ENCODE data around the gene HDAC6.
A peak's percentile ranks its signal among the peaks of the same experiment; 100 is the strongest.

The HDAC6 gene

DNA sequence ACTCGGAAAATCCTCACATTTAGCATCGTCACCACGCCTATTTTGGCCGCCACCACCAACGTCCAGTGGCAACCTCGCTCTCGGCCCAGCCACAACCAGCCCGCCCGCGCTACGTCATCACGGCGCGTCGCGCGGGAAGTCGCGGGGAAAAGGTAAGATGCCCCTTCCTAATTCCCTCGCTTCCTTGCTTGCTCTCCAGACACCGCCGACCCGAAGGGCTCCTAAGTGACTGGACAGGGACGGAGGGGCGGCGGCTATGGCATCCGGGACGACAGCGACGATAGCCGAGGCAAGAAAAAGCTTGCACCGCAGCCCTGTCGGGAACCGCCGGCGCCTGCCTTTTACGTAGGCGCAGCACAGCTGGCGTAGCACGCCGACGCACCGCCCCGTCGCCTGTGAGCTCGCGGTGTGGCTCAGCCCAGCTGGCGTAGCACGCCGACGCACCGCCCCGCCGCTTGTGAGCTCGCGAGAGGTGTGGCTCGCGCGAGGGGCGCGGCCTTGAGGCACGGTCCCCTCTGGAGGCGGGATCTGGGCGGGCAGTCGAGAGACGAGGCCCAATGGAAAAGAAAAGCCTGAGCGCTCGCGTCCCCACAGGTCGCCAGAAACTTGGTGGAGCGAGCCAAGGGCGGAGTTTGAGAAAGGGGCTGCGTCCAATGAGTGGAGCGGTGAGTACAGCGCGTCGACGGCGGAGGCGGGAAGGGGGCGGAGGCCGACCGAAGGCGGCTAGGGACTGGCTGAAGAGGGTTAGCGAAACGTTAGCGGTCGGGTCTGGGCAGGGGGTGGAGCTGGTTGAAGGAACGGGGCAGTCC is at the start of gene HDAC6:
TSS of gene HDAC6 (plus strand) at position 788 of the 809 bp plus-strand sequence. CDS start 626 bp downstream, outside the sequence.
- DNase-seq (ENCODE audit: low read depth in 2 of 2, low spot score in 1 of 2): peak; percentile 71 to 84

GRCh38 chrX:48752498-48752897 is 49.4 kb upstream of the HDAC6 start:
- no peak for DNase-seq (ENCODE audit: low read depth in 2 of 2, low spot score in 1 of 2)

- no peak for DNase-seq (ENCODE audit: low read depth in 2 of 2, low spot score in 1 of 2)
Measured at GRCh38 chrX:48753708-48754228, 48.1 kb upstream of the HDAC6 start.

DNA sequence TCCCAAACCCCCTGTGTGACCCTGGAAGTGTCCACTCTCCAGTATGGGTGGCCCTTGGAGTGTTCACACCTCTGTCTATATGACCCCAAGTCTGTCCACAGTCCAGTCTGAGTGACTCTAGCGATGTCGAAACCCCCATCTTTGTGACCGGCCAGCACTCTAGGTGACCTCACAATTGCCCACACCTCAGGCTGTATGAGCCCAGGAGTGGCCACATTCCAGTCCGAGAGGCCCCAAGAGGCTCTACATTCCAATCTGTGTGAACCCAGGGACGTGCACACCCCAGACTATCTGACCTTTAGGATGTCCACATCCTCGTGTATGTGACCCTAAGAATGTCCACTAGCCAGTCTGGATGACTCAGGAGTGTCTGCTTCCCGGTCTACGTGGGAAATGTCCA is 47.6 kb upstream of the HDAC6 start:
- DNase-seq (ENCODE audit: low read depth in 2 of 2, low spot score in 1 of 2): no peak

DNA sequence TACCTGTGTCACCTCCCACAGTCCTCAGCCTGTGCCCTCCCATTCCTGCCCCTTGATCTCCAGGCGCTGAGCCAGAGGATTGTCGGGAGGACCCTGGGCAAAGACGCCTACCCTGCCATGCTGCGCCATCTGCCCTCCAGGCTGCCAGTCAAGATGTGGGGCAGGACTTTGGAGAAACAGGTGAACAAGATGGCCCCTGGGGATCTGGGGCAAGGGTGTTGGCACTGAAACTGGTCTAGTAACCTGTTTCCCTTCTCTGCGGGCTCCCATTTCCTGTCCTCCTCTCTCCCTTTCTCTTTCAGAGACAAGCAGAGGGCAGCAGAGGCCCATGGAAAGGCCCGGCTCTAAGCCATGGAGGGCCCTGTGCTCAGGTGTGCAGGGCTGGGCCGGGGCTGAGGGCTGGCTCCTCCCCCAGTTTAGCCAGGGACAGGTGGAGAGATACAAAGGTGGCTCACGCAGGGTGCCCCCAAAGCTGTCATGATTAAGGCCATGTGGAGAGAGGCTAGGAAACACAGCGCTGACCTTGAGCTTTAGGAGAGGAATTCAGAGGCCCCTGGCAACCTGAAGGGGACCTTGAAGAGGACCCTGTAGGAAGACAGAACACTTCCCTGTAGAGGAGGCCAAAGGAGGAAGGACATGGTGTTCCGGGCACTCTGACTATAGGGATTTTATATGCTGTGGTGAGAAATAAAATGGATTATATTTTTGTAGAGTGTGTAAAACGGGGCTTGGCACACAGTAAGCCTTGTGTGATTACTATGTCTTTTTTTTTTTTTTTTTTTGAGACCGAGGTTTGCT is 40.0 kb upstream of the HDAC6 start, which contains the start of gene GLOD5:
TSS of gene GLOD5 (plus strand) at position 74 of the 798 bp plus-strand sequence. CDS start at position 118, 44 bp downstream.
- DNase-seq (ENCODE audit: low read depth in 2 of 2, low spot score in 1 of 2): no peak

GRCh38 chrX:48769230-48769629 is 32.6 kb upstream of the HDAC6 start:
- DNase-seq (ENCODE audit: low read depth in 2 of 2, low spot score in 1 of 2): no peak

GRCh38 chrX:48770296-48770695 is 31.6 kb upstream of the HDAC6 start:
- no peak for DNase-seq (ENCODE audit: low read depth in 2 of 2, low spot score in 1 of 2)

- no peak for DNase-seq (ENCODE audit: low read depth in 2 of 2, low spot score in 1 of 2)
Measured at GRCh38 chrX:48772602-48773001, 29.3 kb upstream of the HDAC6 start.

- no peak for DNase-seq (ENCODE audit: low read depth in 2 of 2, low spot score in 1 of 2)
Measured at GRCh38 chrX:48776818-48777439, 24.9 kb upstream of the HDAC6 start.

- no peak for DNase-seq (ENCODE audit: low read depth in 2 of 2, low spot score in 1 of 2)
Measured at GRCh38 chrX:48779399-48779798, 22.5 kb upstream of the HDAC6 start.

DNA sequence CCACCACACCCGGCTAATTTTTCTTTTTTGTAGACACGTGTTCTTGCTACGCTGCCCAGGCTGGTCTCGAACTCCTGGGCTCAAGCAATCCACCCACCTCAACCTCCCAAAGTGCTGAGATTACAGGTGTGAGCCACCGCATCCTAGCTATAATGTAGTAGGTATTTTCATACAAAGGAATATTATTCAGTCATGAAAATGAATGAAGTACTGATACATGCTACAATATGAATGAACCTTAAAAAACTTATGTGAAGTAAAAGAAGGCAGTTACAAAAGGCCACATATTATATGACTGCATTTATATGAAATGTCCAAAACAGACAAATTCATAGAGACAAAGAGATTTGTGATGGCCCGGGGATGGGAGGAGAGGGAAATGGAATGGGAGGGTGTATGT is 20.2 kb upstream of the HDAC6 start:
- no peak for DNase-seq (ENCODE audit: low read depth in 2 of 2, low spot score in 1 of 2)

- DNase-seq (ENCODE audit: low read depth in 2 of 2, low spot score in 1 of 2): no peak
Measured at GRCh38 chrX:48782216-48782615, 19.7 kb upstream of the HDAC6 start.

GRCh38 chrX:48782795-48783194 is 19.1 kb upstream of the HDAC6 start:
- no peak for DNase-seq (ENCODE audit: low read depth in 2 of 2, low spot score in 1 of 2)

- DNase-seq (ENCODE audit: low read depth in 2 of 2, low spot score in 1 of 2): no peak
Measured at GRCh38 chrX:48784726-48785125, 17.1 kb upstream of the HDAC6 start.

DNA sequence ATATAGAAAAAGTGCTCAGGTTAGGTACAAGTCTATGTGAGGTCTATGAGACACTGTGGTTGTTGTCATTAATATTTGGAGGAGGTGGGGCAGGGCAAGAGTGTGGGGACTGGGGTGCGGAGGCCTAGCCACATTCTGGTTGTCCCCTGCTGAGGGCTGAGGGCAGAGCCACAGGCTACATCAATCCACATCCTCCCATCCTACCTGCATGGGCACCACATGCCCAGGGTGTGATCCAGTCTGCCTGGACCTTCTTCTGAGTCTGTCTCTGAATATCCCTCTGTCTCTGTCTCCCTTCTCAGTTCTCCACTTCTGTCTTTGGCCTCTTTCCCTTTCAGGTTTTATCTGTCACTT is 16.7 kb upstream of the HDAC6 start:
- no peak for DNase-seq (ENCODE audit: low read depth in 2 of 2, low spot score in 1 of 2)

GRCh38 chrX:48785540-48786214 is 16.2 kb upstream of the HDAC6 start:
- DNase-seq (ENCODE audit: low read depth in 2 of 2, low spot score in 1 of 2): no peak

DNA sequence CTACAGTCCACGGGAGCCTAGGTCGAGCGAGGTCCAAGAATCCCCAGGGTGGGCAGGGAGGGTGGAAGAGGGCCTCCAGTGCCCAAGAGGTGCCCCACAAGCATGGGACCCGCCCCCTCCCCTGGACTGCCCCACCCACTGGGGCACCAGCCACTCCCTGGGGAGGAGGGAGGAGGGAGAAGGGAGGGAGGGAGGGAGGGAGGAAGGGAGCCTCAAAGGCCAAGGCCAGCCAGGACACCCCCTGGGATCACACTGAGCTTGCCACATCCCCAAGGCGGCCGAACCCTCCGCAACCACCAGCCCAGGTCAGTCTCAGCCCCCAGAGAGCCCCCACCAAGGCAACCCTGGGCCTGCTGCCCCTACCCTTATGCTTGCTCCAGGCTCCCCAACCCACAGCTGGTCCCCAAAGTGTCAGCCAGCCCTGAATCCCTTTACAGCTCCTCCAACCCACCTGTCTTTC is 15.5 kb upstream of the HDAC6 start, which contains the start of gene GATA1:
TSS of gene GATA1 (plus strand) at position 250 of the 460 bp plus-strand sequence. CDS start 4,520 bp downstream, outside the sequence.
- DNase-seq (ENCODE audit: low read depth in 2 of 2, low spot score in 1 of 2): no peak

DNA sequence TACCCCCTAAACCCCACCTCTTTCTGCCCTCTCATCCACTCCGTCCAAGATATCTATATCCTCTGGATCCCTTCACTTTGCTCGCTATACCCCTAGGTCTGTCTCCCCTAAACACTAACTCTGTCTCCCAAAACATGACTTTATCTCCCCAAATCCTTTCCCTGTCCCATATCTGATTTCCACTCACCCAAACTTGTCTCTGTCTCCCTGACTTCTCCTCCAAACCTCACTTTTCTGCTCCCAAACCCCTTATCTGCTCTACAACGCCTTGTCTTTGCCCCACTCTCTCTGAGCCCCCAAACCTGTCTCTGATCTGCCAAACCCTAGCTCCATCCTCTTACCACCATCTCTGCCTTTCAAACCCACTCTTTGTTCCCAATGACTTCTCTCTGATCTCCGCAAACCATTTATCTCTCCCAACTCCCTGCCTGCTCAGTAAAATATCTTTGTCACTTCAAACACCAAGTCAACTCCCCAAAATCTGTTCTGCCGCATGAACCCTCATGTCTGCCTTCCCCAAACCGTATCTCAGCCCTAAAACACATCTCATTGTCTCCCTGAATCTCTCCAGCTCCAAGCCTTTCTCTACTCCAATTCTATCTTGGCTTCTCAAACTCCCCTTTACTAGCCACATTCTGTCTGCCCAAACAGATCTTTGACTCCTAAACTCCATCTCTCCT is 14.9 kb upstream of the HDAC6 start:
- no peak for DNase-seq (ENCODE audit: low read depth in 2 of 2, low spot score in 1 of 2)

DNA sequence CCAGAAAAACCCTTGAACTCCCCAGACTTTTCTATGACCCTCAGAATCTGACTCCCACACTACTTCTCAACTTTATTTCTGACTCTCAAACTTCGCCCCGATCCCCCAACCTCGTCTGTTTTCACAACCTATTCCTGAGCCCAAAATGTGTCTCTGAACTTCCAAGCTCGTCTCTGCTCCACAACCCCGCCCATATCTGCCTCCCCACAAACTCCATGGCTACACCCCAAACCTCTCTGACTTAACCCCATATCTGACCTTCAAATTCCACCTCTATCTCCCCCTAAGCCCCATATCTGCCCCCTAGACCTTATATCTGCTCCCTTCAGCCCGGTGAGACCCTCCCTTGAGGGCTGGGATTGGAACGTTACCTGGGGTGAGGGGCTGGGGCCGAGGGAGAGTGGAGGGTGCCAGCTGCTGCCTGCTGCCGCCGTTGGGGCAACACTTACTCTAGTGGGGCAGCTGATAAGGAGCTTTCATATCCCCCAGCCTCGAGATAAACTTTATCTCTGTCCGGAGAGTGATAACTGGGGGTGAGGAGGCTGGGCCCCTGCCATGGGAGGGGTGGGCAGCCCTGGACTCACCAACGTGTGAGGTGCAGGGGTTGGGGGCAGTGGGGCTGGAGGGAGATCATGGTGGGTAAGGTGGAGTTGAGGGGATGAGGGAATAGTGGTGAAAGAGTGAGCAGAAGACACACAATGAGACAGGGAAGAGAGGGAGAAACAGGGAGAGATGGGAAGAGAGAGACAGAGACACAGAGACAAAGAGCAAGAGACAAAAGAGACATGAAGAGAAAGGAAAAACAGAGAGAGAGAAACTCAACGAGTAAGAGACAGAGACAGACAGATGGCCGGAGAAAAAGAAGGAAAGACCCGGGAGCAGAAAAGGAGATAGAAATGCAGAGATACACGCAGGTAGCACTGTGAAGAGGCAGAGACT is 14.1 kb upstream of the HDAC6 start:
- DNase-seq (ENCODE audit: low read depth in 2 of 2, low spot score in 1 of 2): no peak
